ENCODE data around the gene MX1.

DNA sequence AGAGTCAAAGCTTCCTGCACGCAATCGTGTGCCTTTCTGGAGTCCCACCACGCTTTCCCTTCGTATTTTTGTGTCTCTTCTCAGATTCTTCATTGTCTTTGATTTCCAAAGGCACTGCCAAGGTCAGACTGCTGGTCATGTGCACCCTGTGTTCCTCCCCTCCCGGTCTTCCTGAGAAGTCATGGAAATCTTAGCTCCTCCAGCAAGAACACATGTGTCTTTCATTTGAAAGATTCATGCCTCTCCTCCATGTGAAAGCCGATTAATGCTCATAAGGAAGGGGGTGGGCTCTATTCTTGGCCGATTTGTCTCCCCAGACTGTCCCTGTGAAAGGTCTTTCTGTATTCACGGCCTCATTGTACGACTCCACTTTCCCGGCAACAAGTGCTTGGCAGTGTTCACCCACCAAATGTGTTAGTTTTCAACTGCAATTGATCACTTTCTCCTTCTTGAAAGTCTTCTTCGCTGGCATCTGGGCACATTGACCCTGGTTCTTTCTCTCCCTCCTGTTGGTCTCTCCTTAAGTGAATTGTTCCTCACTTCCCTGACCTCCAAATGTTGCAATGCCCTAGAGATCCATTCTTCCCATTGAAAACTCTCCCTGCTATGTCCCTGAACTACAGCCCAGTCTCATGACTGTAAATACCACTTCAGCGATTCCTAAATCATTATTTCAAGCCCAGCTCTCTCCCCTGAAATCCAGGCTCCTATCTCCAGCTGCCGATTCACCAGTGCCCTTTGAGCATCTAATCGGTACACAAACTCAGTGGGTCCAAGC is 38.8 kb upstream of the MX1 start:
- TF ChIP-seq, protein P1, sequence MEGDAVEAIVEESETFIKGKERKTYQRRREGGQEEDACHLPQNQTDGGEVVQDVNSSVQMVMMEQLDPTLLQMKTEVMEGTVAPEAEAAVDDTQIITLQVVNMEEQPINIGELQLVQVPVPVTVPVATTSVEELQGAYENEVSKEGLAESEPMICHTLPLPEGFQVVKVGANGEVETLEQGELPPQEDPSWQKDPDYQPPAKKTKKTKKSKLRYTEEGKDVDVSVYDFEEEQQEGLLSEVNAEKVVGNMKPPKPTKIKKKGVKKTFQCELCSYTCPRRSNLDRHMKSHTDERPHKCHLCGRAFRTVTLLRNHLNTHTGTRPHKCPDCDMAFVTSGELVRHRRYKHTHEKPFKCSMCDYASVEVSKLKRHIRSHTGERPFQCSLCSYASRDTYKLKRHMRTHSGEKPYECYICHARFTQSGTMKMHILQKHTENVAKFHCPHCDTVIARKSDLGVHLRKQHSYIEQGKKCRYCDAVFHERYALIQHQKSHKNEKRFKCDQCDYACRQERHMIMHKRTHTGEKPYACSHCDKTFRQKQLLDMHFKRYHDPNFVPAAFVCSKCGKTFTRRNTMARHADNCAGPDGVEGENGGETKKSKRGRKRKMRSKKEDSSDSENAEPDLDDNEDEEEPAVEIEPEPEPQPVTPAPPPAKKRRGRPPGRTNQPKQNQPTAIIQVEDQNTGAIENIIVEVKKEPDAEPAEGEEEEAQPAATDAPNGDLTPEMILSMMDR (conservative IDR thresholded peaks at IDR 0.05; ENCODE audit: low read depth, low read length), result no peak
- TF ChIP-seq EZH2 (IDR thresholded peaks at IDR 0.05; ENCODE audit: borderline replicate concordance, low read depth, low read length, poor library complexity, severe bottlenecking), result no peak
